A549 (cell line): ENCODE measurements around the gene PHF1. TPM values are rescaled to one million over a fixed set of nuclear protein-coding genes. Genes with fewer than 3 reads are reported as not detected.

Experiments
- ATAC-seq, 2 experiments: fragments of 200-7000 bp in 1 of 2; fragments of >200 bp in 1 of 2; cut with Nextera tagmentation in 1 of 2; cut with Tn5 transposase in 1 of 2; 3 replicates each; pipeline versions ENCODE4 v1.8.0 to v1.9.1; 2018 to 2020; ENCODE audit warnings: mild to moderate bottlenecking in 1 of 2, moderate library complexity in 1 of 2
- CTCF ChIA-PET: fragments of 300-600 bp; sonication (Branson Sonifier 250); formaldehyde crosslinking; extraction: SDS; loops from one replicate; lab custom pipeline; 2021; ENCODE audit warnings: antibody characterized with exemption, inconsistent platforms; lab: Yijun Ruan, JAX
- POLR2A ChIA-PET: fragments of 350-600 bp; formaldehyde crosslinking; extraction: SDS; loops from one replicate; lab custom pipeline; 2021; ENCODE audit warnings: antibody characterized with exemption, inconsistent platforms; lab: Yijun Ruan, JAX
- DNase-seq, 2 experiments: peaks; one replicate each; pipeline versions ENCODE4 v3.0.0 to v3.0.0-alpha.2; 2011 to 2016; ENCODE audit warnings: low read depth in 1 of 2, low spot score in 1 of 2
- FAIRE-seq: peaks from 2 replicates; lab custom pipeline; 2011; peaks lifted over from hg19 to GRCh38; lab: Jason Lieb, UNC
- H3K27ac ChIP-seq, 2 experiments: fragments of >200 bp; sonication (Bioruptor Twin); formaldehyde crosslinking; 3 replicates each; pipeline ENCODE4 v1.5.1; 2016 to 2017
- H3K4me1 ChIP-seq: fragments of >200 bp; sonication (Bioruptor Twin); formaldehyde crosslinking; 3 replicates; pipeline ENCODE4 v1.6.1; 2016
- H3K4me2 ChIP-seq: fragments of >200 bp; sonication (Bioruptor Twin); formaldehyde crosslinking; 3 replicates; pipeline ENCODE4 v1.6.1; 2016
- H3K4me3 ChIP-seq: fragments of >200 bp; sonication (Bioruptor Twin); formaldehyde crosslinking; 3 replicates; pipeline ENCODE4 v1.5.1; 2016
- H3K9me3 ChIP-seq: fragments of >200 bp; sonication (Bioruptor Twin); formaldehyde crosslinking; 3 replicates; pipeline ENCODE4 v1.6.1; 2016
- BHLHE40 ChIP-seq: IDR thresholded peaks from 2 replicates; pipeline ENCODE4 v1.6.1; 2012; ENCODE audit warnings: low read depth, low read length, inconsistent platforms
- EHF ChIP-seq: fragments of 250-450 bp; sonication (Bioruptor Pico); IDR thresholded peaks from 2 replicates; pipeline ENCODE4 v1.5.0; 2020; ENCODE audit warnings: mild to moderate bottlenecking
- ESRRA ChIP-seq: fragments of 150-350 bp; IDR thresholded peaks from 2 replicates; pipeline ENCODE4 v1.6.1; 2014; ENCODE audit warnings: mild to moderate bottlenecking, low read length, borderline replicate concordance
- FOSL2 ChIP-seq, 2 experiments: fragments of 450-650 bp in 1 of 2; fragments of >200 bp in 1 of 2; sonication (Bioruptor Twin) in 1 of 2; formaldehyde crosslinking; IDR thresholded peaks; 2 replicates each; pipeline versions ENCODE4 v1.5.0 to v1.6.1; 2016 to 2020; ENCODE audit warnings: mild to moderate bottlenecking in 1 of 2, moderate library complexity in 1 of 2
- FOXS1 ChIP-seq: fragments of 250-450 bp; sonication (Bioruptor Pico); IDR thresholded peaks from 2 replicates; pipeline ENCODE4 v1.5.0; 2020; ENCODE audit warnings: mild to moderate bottlenecking, moderate library complexity
- HEYL ChIP-seq: fragments of 250-450 bp; sonication (Bioruptor Pico); IDR thresholded peaks from 2 replicates; pipeline ENCODE4 v1.8.0; 2021; ENCODE audit warnings: mild to moderate bottlenecking, moderate library complexity
- JUN ChIP-seq, 2 experiments: fragments of >200 bp; sonication (Bioruptor Twin); formaldehyde crosslinking; IDR thresholded peaks; 2 replicates in 1 of 2; 3 replicates in 1 of 2; pipeline ENCODE4 v1.6.1; 2016 to 2017
- KDM1A ChIP-seq: fragments of 200-600 bp; sonication (generic); IDR thresholded peaks from 2 replicates; pipeline ENCODE4 v1.6.1; 2016; ENCODE audit warnings: low read depth, mild to moderate bottlenecking
- MAFK ChIP-seq: fragments of 450-650 bp; IDR thresholded peaks from 2 replicates; pipeline ENCODE4 v1.6.1; 2014; ENCODE audit not compliant: partially characterized antibody
- MAZ ChIP-seq: fragments of 150-350 bp; IDR thresholded peaks from 2 replicates; pipeline ENCODE4 v1.6.1; 2014; ENCODE audit warnings: antibody characterized with exemption, low read depth, low read length, borderline replicate concordance
- MYC ChIP-seq: IDR thresholded peaks from 2 replicates; pipeline ENCODE4 v1.6.1; 2012; ENCODE audit warnings: mild to moderate bottlenecking, inconsistent platforms, low read length, improper control_type of control experiment, borderline replicate concordance
- PHF8 ChIP-seq: fragments of 200-600 bp; sonication (generic); IDR thresholded peaks from 2 replicates; pipeline ENCODE4 v1.6.1; 2016; ENCODE audit warnings: low read depth, mild to moderate bottlenecking, antibody characterized with exemption, moderate library complexity, borderline replicate concordance
- RAD21 ChIP-seq, 2 experiments: fragments of >200 bp in 1 of 2; sonication (Bioruptor Twin) in 1 of 2; formaldehyde crosslinking in 1 of 2; IDR thresholded peaks in 1 of 2; conservative IDR thresholded peaks in 1 of 2; 2 replicates in 1 of 2; 3 replicates in 1 of 2; pipeline ENCODE4 v1.6.1; 2012 to 2018; ENCODE audit warnings: inconsistent platforms in 1 of 2
- RFX5 ChIP-seq: fragments of 450-650 bp; IDR thresholded peaks from 2 replicates; pipeline ENCODE4 v1.7.1; 2014; ENCODE audit warnings: antibody characterized with exemption, mild to moderate bottlenecking, moderate library complexity
- RNF2 ChIP-seq: fragments of 200-600 bp; sonication (generic); IDR thresholded peaks from 2 replicates; pipeline ENCODE4 v1.6.1; 2016; ENCODE audit warnings: low read depth, mild to moderate bottlenecking, antibody characterized with exemption, moderate library complexity, borderline replicate concordance
- SMC3 ChIP-seq: fragments of >200 bp; sonication (Bioruptor Twin); formaldehyde crosslinking; IDR thresholded peaks from 3 replicates; pipeline ENCODE4 v1.6.1; 2018; ENCODE audit warnings: inconsistent platforms
- TP53 ChIP-seq: fragments of 250-450 bp; sonication (Bioruptor Pico); IDR thresholded peaks from 2 replicates; pipeline ENCODE4 v1.5.0; 2021; ENCODE audit warnings: mild to moderate bottlenecking, moderate library complexity
- ZC3H11A ChIP-seq: fragments of 450-650 bp; IDR thresholded peaks from 2 replicates; pipeline ENCODE4 v1.6.1; 2014; ENCODE audit warnings: antibody characterized with exemption, mild to moderate bottlenecking
- whole genome bisulfite sequencing: methylation state at CpG from one replicate; pipeline ENCODE4 v1.1.6; 2017; ENCODE audit errors: missing lambda C conversion rate; 5-methylcytosine and 5-hydroxymethylcytosine counted together
- polyA plus RNA-seq, 4 experiments: library from polyadenylated mRNA; depleted of rRNA in 3 of 4; stranded (reverse); fragments of >200 nt; fragmentation: RNase III in 1 of 4; extraction: RNeasy Plus Mini Kit Qiagen cat#74134 plus additional on column Dnase treatment in 1 of 4; gene quantifications; 2 replicates in 3 of 4; 3 replicates in 1 of 4; pipeline ENCODE4 v1.2.3, GENCODE V29; 2011 to 2017
- TF ChIP-seq, protein P1 (sequence below): fragments of >200 bp; sonication (Bioruptor Twin); formaldehyde crosslinking; IDR thresholded peaks from 2 replicates; pipeline ENCODE4 v1.6.1; 2016
- TF ChIP-seq, protein P2 (sequence below): fragments of >200 bp; sonication (Bioruptor Twin); formaldehyde crosslinking; IDR thresholded peaks from 3 replicates; pipeline ENCODE4 v1.5.1; 2016
- TF ChIP-seq, protein P3 (sequence below): IDR thresholded peaks from 2 replicates; pipeline ENCODE4 v1.6.1; 2012; ENCODE audit warnings: low read depth, borderline replicate concordance
- TF ChIP-seq, protein P4 (sequence below): fragments of 450-650 bp; IDR thresholded peaks from 2 replicates; pipeline ENCODE4 v1.6.1; 2014; ENCODE audit warnings: antibody characterized with exemption
- TF ChIP-seq, protein P5 (sequence below): IDR thresholded peaks from 2 replicates; pipeline ENCODE4 v1.6.1; 2012

Gene PHF1
- polyA plus RNA-seq, 2 of the 4 experiments (the other 2 are of a cell fraction), result 14.0 to 21.4 TPM

DNA sequence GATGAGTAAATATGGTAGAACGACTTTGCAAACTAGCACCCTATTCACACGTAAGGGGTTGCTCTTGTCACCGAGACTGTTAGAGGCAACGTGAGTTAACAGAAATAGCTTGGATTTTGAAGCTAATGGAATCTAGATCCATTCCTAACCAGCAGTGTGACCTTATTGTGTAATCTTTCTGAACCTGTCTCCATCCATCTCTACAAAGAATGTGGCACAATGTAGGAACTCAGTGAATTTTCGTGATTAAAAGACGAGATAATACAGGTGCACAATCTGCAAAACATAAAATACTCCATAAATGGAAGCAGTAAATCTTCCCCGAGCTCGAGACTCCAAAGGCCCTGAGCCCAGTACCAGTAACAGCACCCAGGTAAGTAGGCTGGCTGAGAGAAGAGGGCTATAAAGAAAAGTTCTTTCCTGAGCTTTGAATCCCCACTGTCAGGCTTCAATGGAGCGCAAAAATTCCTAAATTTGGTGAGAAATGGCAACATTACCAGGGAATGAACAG, 20.0 kb upstream of the PHF1 start:
- CTCF ChIA-PET, result interaction anchor here (0.6 to 3.1 kb wide), 16 partner anchors 10 to 235 kb away, joined by 3 to 24 read pairs (median 4); partner anchors contain the start of gene ZBTB9
- DNase-seq, result no peak
- 84% methylated on average over 9 of the region's 9 CpGs for WGBS
- Histone ChIP-seq H3K4me2 (peak overlapping the region; percentile 58), H3K4me3 (no peak overlapping the region), H3K4me1 (peaks cover 31% of the 10 kb centered on the region), H3K9me3 (no peaks in the 10 kb centered on the region), H3K27ac (peak overlapping the region; percentile 82 to 87)
- no peak for FAIRE-seq
- POLR2A ChIA-PET, result interaction anchor here (0.6 kb wide), 1 partner anchor 35 kb away, joined by 3 read pairs; no protein-coding TSS in a partner anchor
- no peak for ATAC-seq
- no peak for TF ChIP-seq FOXS1 (CRISPR knock-in tag)
- peak; percentile 37; the same call in 1 of the 2 replicates for TF ChIP-seq PHF8
- TF ChIP-seq MAFK, result no peak
- TF ChIP-seq, protein P1, sequence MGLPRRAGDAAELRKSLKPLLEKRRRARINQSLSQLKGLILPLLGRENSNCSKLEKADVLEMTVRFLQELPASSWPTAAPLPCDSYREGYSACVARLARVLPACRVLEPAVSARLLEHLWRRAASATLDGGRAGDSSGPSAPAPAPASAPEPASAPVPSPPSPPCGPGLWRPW, result no peak

DNA sequence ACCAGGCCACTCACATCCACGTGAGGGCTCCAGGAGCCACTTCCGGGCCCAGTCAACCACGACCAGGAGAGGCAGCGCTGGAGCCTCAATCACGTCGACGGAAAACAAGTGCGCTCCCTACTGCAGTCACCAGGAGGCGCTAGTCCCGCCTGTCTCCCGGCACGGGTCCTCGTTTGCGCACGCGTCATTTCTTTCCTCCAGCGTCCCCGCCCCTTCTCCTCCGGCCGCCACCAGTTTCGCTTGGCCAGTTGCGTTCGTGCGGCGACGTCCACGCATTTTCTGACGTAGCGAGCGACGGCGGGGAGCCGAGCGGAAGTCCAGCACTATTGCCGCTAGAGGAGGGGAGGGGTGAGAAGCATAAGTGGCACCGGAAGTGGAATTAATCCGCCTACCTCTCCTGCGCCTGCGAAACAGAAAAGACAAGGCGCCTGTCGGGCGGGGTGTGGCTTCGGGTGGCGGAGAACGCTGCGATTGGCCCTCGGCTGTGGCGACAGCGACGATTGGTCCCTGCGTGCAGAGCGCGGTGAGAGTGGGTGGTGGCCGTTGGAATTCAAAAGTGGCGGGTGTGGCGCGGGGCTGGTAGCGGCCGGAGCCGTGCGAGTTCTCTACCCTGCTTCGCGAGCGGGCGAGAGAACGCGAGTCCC, 19.4 kb upstream of the PHF1 start, which contains the start of gene KIFC1:
KIFC1 (plus strand) TSS at position 546 of the 644 bp plus-strand sequence. CDS start 163 bp downstream, outside the sequence.
- peak within 1 kb of the TSS; percentile 81 for H3K4me3 ChIP-seq
- CTCF ChIA-PET, result interaction anchor here (0.6 to 3.1 kb wide), 14 partner anchors 9 to 234 kb away, joined by 3 to 24 read pairs (median 4); partner anchors contain the start of gene ZBTB9
- peak within 1 kb of the TSS; percentile 91 for H3K4me2 ChIP-seq
- no peak for FAIRE-seq
- peaks cover 31% of the 10 kb centered on the region for H3K4me1 ChIP-seq
- DNase-seq, result peak; percentile 92 to 99
- 4% methylated on average over 33 of the region's 67 CpGs for WGBS
- POLR2A ChIA-PET, result no interaction called here
- no peaks in the 10 kb centered on the region for H3K9me3 ChIP-seq
- no peak for TF ChIP-seq MAZ
- TF ChIP-seq SMC3, result peak; percentile 75
- no peak for TF ChIP-seq ESRRA
- peak; percentile 37 for TF ChIP-seq MAFK
- TF ChIP-seq, protein P2, sequence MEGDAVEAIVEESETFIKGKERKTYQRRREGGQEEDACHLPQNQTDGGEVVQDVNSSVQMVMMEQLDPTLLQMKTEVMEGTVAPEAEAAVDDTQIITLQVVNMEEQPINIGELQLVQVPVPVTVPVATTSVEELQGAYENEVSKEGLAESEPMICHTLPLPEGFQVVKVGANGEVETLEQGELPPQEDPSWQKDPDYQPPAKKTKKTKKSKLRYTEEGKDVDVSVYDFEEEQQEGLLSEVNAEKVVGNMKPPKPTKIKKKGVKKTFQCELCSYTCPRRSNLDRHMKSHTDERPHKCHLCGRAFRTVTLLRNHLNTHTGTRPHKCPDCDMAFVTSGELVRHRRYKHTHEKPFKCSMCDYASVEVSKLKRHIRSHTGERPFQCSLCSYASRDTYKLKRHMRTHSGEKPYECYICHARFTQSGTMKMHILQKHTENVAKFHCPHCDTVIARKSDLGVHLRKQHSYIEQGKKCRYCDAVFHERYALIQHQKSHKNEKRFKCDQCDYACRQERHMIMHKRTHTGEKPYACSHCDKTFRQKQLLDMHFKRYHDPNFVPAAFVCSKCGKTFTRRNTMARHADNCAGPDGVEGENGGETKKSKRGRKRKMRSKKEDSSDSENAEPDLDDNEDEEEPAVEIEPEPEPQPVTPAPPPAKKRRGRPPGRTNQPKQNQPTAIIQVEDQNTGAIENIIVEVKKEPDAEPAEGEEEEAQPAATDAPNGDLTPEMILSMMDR, result peak; percentile 75
- TF ChIP-seq, protein P3, sequence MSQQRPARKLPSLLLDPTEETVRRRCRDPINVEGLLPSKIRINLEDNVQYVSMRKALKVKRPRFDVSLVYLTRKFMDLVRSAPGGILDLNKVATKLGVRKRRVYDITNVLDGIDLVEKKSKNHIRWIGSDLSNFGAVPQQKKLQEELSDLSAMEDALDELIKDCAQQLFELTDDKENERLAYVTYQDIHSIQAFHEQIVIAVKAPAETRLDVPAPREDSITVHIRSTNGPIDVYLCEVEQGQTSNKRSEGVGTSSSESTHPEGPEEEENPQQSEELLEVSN, result peak; percentile 59; the same call in 1 of the 2 replicates
- peak; percentile 52; the same call in 1 of the 2 replicates for TF ChIP-seq RFX5
- no peak for TF ChIP-seq FOSL2 (IDR thresholded peaks at IDR 0.05)
- TF ChIP-seq FOSL2 (CRISPR knock-in tag; IDR thresholded peaks at IDR 0.05), result peak; percentile 12; the same call in 1 of the 2 replicates
- TF ChIP-seq BHLHE40, result peak; percentile 61
- peak in 1 of 2 experiments; percentile 44; a peak in 1 of 5 replicates for TF ChIP-seq JUN (IDR thresholded peaks at IDR 0.05)
- TF ChIP-seq RAD21 (conservative IDR thresholded peaks at IDR 0.05 in 1 of 2, IDR thresholded peaks at IDR 0.05 in 1 of 2), result peak; percentile 36 to 52
- no peak for TF ChIP-seq RNF2
- TF ChIP-seq, protein P4, sequence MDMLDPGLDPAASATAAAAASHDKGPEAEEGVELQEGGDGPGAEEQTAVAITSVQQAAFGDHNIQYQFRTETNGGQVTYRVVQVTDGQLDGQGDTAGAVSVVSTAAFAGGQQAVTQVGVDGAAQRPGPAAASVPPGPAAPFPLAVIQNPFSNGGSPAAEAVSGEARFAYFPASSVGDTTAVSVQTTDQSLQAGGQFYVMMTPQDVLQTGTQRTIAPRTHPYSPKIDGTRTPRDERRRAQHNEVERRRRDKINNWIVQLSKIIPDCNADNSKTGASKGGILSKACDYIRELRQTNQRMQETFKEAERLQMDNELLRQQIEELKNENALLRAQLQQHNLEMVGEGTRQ, result peak; percentile 56
- TF ChIP-seq HEYL (CRISPR knock-in tag), result no peak
- peak; percentile 75 for TF ChIP-seq MYC
- TF ChIP-seq ZC3H11A, result no peak
- TF ChIP-seq, protein P5, sequence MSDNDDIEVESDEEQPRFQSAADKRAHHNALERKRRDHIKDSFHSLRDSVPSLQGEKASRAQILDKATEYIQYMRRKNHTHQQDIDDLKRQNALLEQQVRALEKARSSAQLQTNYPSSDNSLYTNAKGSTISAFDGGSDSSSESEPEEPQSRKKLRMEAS, result peak; percentile 88
- 0 out of 2 replicates have a peak, but pooled peaks have one; percentile 38 for TF ChIP-seq TP53
- TF ChIP-seq KDM1A, result no peak
- TF ChIP-seq EHF (CRISPR knock-in tag), result 0 out of 2 replicates have a peak, but pooled peaks have one; percentile 48
- no peak for TF ChIP-seq PHF8
- TF ChIP-seq, all 56 proteins: peak for 14
- H3K27ac ChIP-seq, result peak within 1 kb of the TSS; percentile 82 to 94
- ATAC-seq, result peak; percentile 98
